Thyroid gland (tissue), 4 donors: ENCODE results near the gene ASIC2.

Source experiments
- POLR2A ChIP-seq, 2 donors: fragments of 450-650 bp; IDR thresholded peaks; one replicate each; pipeline ENCODE4 v1.6.1; 2017; ENCODE audit warnings: antibody characterized with exemption in 2 of 2, mild to moderate bottlenecking in 2 of 2, moderate library complexity in 1 of 2
- TF ChIP-seq, protein P1 (sequence below), 6 experiments: fragments of 200-600 bp in 3 of 6; fragments of 450-650 bp in 3 of 6; sonication (generic) in 3 of 6; IDR thresholded peaks; one replicate each; pipeline ENCODE4 v1.5.1; 2016 to 2019; ENCODE audit warnings: antibody characterized with exemption in 6 of 6, mild to moderate bottlenecking in 2 of 6, inconsistent platforms in 1 of 6, moderate library complexity in 1 of 6

GRCh38 chr17:33342025-33342424, 48.9 kb upstream of the ASIC2 start:
- TF ChIP-seq, protein P1, sequence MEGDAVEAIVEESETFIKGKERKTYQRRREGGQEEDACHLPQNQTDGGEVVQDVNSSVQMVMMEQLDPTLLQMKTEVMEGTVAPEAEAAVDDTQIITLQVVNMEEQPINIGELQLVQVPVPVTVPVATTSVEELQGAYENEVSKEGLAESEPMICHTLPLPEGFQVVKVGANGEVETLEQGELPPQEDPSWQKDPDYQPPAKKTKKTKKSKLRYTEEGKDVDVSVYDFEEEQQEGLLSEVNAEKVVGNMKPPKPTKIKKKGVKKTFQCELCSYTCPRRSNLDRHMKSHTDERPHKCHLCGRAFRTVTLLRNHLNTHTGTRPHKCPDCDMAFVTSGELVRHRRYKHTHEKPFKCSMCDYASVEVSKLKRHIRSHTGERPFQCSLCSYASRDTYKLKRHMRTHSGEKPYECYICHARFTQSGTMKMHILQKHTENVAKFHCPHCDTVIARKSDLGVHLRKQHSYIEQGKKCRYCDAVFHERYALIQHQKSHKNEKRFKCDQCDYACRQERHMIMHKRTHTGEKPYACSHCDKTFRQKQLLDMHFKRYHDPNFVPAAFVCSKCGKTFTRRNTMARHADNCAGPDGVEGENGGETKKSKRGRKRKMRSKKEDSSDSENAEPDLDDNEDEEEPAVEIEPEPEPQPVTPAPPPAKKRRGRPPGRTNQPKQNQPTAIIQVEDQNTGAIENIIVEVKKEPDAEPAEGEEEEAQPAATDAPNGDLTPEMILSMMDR (IDR thresholded peaks at IDR 0.05), result no peak
- TF ChIP-seq POLR2A (IDR thresholded peaks at IDR 0.05), result no peak
